Dermis blood vessel endothelial cell (primary cell): ENCODE data around the gene CACNB3. TPM values are rescaled to one million over a fixed set of nuclear protein-coding genes. Genes with fewer than 3 reads are reported as not detected.
A peak's percentile ranks its signal among the peaks of the same experiment; 100 is the strongest.

Source experiments
- DNase-seq: peaks from one replicate; pipeline ENCODE4 v3.0.0; 2010
- total RNA-seq: library from RNA; depleted of rRNA; stranded (reverse); fragments of >200 nt; gene quantifications from 2 replicates; pipeline ENCODE4 v1.2.3, GENCODE V29; 2014

CACNB3 gene
- 16.3 and 20.0 TPM in 2 replicates for total RNA-seq

GRCh38 chr12:48817873-48818830 lies at the start of gene CACNB3:
Gene CACNB3, plus strand, starts transcription at chr12:48818496. Its CDS starts 434 bp downstream, at chr12:48818930.
- peak; percentile 66 for DNase-seq

DNA sequence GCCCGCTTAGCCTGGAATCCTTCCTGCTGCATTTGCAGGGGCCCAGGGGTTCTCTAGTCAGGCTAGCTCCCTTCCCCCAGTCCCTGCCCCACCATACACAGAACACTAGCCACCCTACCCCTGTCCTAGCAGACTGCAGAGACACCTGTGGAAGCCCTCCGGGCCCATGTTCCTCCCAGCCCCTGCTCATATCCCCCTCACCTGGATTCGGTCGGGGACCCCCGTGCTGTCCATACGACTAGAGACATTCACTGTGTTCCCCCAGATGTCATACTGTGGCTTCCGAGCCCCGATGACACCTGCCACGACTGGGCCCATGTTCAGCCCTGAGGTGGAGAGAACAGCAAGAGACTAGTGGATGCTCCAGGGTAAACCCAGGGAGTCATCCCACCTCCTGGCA lies 49.6 kb upstream of the CACNB3 start:
- DNase-seq: no peak

DNA sequence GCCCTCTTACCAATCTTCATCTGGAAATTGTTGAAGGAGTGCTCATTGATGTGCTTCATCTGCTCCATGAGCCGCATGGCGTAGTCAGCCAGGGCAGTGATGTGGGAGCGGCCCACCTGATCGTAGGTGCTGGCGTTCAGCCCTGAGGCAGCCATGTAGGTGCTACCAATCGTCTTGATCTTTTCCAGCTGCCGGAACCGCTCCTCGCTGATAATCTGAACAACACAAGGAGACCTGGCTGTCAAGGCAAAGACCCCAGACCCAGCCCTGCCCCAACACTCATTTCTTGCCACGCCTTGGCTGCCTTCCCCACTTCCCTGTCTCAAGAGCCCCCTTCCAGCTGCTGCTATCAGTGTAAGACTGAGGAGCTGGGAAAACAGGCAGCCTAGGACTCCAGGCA lies 47.5 kb upstream of the CACNB3 start:
- no peak for DNase-seq

DNA sequence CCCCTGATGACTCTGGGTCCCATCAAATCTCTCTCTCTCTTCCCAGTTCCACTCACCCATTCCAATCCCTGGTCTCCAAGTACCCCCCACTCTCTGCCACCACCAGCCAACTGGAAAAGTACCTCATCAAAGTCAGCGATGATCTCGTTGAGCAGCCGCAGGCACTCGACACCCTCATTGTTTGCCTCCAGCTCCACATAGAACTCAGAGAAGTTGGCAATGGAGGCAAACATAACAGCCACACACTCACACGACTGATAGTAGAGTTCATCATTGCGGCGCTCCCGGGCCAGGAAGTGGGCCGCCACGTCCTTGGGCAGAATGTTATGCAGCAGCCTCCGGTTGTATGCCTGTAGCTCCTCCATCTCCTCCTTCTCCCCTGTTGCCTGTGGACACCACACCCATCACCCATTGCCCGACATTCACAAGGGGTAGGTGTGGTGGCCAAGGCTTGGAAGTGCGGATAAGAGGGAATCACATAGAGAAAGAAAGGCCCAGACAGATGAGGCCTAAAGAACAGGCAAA lies 46.6 kb upstream of the CACNB3 start:
- no peak for DNase-seq

DNA sequence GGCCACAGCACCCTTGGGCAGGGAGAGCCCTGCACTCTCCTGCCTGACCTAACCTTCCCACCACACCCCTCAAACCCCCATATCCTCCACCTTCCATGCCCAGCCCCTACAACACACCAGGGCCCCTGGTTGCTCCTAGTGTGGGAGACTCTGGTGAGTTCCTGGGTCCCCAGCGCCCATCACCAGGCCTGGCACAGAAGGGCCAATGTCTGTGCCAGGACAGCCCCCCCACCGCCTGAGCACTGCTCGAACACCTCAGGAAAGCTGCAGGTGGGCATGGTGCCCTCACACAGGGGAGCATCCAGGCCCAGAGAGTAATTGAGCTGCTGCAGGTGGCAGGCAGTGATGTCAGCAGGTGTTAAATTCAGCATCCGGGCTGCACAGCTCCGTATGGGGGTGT lies 44.6 kb upstream of the CACNB3 start:
- no peak for DNase-seq

DNA sequence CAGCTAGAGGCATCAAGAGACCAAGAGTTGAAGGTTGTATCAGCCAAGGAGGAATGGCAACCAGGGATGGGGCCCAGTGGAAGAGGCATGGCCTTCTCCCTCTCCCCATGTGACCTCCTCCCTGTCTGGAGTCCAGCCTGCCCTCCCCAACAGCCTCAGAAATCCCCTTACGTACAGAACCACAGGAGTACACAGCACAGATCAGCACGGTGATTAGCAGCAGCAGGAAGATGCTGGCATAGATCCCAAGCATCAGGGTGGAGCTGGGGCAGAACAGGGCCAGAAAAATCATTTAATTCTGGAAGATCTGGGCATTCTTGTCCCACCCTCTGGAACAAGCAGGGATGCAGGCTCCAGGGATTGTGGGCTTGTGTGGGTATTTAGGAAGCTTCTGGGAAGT lies 43.8 kb upstream of the CACNB3 start:
- DNase-seq: no peak

- no peak for DNase-seq
These were observed 43.0 kb upstream of the CACNB3 start for GRCh38 chr12:48775299-48775698.

DNA sequence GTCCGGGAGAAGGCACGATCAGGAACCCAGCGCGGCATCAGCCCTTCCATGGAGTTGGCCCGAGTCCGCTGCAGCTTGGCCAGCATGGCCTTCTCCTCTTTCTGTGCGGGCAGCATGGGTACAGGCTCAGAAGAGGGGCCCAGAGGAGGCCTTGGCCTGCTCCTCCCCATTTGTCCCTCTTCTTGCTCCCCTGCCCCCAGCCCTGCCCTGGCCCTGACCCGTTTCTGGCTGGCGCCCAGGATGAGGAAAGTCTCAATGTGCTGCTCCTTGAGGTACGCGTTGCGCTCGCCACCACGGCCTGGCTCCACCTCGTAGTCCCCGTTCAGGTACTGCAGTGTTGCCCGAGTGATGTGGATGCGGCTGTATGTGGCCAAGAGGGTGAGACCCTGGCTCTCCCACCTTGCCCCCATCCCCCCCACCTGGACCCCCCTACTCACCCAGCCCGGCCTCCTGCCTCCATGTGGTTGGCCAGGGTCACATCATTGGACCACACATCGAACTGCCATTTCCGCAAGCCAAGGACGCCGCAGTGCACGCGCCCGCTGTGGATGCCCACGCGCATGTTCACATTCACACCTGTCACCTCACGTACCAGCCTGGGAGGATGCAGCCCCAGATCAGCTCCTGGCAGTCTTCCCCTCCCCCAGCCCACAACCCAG lies 42.2 kb upstream of the CACNB3 start:
- DNase-seq: no peak

- DNase-seq: no peak
These were observed 41.3 kb upstream of the CACNB3 start for GRCh38 chr12:48776956-48777355.

DNA sequence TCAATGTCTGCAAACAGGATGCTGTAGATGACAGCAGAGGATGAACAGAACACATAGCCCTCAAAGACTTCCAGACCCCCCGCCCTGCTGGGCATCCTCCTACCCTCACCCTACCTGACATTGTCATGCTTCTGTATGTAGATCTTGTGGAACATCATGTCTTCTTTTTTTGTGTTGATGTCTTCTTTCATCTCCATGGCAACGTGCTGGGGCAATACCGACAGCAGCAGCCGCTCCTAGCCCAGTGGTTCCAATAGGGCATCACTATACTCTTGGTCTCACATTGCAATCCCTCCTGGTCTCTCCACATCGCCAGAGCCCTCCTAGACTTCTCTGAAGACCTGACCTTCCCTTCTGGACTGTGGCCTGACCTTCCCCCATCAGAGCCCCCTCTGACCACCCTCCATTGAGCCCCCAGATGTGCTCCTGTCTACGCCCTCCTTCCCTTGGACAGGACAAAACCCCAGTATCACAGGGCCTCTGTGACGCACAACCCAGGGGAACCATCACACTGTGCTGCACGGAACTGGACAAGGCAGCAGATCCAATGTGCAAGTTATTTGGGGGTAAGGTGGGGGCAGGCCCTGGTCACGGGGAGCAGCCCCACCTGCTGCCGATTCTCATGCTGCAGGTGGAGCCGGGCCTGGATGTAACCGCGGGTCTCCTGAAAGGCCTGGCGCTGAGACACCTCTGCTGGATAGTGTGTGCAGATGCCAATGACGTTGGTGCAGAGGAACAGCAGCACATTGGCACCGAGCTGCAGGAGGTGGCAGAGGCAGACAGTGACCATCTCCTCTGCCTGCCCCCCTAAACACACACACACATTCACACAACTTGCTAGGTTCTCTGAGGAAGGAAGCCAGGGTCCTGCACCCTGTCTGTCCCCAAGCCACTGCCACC lies 40.5 kb upstream of the CACNB3 start:
- DNase-seq: no peak

- peak; percentile 85 for DNase-seq
These were observed 38.4 kb upstream of the CACNB3 start for GRCh38 chr12:48779869-48780268.

DNA sequence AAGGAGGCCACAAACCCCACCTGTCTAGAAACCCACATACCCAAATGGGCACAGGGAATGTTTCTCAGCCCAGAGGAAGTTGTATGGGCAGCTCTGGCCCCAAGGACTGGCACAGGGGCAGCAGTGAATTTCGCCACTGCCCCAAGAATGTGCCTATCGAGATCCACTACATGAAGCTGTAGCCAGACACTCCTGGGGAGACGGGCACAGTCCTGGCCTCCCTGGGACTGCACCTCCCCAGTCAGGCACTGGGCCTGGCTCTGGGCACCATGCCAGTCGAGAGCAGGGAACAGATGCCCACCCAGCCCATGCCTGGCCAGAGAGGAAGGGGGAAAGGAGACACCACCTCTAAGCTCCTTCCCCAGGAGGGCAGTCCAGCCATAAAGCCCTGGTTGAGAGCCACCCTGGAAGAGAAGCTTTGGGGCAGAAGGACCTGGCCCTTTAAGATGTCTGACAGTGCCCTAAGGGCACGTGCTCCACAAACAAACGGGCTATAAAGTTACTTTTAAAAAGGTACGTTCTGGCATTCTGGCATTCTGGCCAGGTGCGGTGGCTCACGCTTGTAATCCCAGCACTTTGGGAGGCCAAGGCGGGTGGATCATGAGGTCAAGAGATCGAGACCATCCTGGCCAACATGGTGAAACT lies 37.8 kb upstream of the CACNB3 start:
- DNase-seq: no peak

DNA sequence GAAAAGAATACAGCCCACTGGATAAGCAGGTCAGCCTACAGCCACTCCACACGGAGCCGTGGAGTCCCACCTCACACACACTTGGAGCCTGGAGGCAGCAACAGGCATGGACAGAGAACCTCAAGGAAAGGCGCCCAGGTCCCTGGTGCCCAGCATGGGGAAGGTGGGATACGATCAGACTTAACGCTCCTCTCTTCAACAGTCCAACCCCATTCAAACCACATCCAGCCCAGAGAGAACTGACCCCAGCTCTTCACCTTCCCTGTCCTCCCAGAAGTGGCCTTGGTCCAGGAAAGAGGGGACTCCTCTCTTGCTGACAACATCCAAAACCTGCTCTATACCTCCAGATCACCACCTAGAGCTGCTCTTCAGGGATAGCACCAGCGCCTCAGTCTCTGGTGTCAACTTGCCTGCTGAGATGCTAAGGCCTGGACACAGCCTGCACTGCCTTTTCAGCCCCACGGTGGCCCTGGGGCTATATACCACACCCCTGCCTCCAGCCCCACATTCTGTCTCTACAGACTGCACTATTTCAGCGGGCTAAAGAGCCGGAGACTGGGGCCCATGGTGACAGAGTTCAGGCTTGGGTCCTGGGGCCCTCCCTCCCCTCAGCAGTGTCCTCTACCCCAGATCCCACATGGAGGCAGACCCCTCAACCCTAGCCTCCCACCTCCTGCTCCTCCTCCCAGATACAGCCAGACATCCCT lies 36.4 kb upstream of the CACNB3 start:
- no peak for DNase-seq

- DNase-seq: no peak
These were observed 35.6 kb upstream of the CACNB3 start for GRCh38 chr12:48782457-48783395.

GRCh38 chr12:48783432-48783831 lies 34.9 kb upstream of the CACNB3 start:
- DNase-seq: no peak

- no peak for DNase-seq
These were observed 31.4 kb upstream of the CACNB3 start for GRCh38 chr12:48786591-48787544.

GRCh38 chr12:48787791-48788523 lies 30.3 kb upstream of the CACNB3 start:
- DNase-seq: peak; percentile 6

DNA sequence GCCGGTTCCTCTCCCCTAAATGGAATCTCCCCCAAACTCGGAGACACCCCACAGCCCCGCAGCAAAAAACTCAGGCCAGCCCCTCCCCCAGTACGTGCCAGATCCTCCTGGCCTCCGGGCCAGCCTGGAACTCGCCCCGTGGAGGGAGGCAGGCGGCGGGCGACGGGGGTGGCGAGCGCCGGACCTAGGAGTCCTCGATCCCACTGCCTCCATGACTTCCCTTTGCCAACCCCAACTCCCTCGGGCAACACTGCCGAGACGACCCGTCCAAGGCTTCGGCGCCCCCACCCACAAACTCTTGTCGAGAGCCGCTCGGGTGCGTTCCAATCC lies 29.8 kb upstream of the CACNB3 start:
- DNase-seq: peak; percentile 31
